D721Med (cell line): Measurements from ENCODE around the gene B4GALT6.

Experiments used
- DNase-seq: peaks from one replicate; pipeline ENCODE4 v3.0.0; 2011; ENCODE audit warnings: low spot score; ENCODE audit not compliant: insufficient read length
- FAIRE-seq: peaks from 2 replicates; lab custom pipeline; 2011; peaks lifted over from hg19 to GRCh38; lab: Jason Lieb, UNC
- TF ChIP-seq, protein P1 (sequence below): IDR thresholded peaks from 2 replicates; pipeline ENCODE4 v1.5.1; 2012; ENCODE audit warnings: mild to moderate bottlenecking, control low read depth; ENCODE audit not compliant: insufficient read depth; ENCODE audit errors: missing control alignments

The B4GALT6 gene

DNA sequence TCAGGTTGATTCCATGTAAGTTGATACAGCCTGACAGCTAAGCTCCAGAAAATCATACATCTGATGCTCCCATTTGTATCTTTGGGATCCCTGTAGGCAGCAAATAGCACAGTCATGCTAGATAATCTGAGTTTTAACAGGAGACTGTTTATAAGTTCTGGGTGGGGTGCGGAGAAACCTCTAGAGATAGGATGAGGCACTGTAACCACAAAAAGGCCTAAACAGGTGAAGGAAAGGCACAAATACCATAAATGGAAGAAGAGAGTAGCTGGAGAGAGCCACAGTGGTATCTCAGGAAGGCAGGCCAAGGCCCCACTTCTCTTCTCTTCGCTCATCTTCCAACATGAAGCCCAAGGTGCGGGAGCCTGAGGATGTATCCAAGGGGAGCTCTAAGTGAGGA is 18.1 kb upstream of the B4GALT6 start:
- TF ChIP-seq, protein P1, sequence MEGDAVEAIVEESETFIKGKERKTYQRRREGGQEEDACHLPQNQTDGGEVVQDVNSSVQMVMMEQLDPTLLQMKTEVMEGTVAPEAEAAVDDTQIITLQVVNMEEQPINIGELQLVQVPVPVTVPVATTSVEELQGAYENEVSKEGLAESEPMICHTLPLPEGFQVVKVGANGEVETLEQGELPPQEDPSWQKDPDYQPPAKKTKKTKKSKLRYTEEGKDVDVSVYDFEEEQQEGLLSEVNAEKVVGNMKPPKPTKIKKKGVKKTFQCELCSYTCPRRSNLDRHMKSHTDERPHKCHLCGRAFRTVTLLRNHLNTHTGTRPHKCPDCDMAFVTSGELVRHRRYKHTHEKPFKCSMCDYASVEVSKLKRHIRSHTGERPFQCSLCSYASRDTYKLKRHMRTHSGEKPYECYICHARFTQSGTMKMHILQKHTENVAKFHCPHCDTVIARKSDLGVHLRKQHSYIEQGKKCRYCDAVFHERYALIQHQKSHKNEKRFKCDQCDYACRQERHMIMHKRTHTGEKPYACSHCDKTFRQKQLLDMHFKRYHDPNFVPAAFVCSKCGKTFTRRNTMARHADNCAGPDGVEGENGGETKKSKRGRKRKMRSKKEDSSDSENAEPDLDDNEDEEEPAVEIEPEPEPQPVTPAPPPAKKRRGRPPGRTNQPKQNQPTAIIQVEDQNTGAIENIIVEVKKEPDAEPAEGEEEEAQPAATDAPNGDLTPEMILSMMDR: no peak
- no peak for FAIRE-seq
- DNase-seq: no peak

DNA sequence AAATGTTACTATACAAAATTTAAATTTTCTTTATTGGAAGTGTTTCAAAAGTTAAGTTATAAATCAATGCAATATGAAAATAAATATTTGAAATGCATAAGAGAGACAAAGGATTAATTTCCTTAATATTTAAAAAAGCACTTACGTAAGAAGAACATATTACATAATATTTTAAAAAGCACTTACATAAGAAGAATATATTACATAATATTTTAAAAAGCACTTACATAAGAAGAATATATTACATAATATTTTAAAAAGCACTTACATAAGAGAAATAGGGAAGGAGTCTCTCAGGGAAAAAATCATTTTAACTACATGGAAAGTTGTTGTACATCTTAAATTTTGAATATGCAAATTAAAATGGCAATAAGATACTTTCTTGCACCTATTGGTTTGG is 17.4 kb upstream of the B4GALT6 start:
- FAIRE-seq: no peak
- DNase-seq: no peak
- TF ChIP-seq, protein P1: no peak

DNA sequence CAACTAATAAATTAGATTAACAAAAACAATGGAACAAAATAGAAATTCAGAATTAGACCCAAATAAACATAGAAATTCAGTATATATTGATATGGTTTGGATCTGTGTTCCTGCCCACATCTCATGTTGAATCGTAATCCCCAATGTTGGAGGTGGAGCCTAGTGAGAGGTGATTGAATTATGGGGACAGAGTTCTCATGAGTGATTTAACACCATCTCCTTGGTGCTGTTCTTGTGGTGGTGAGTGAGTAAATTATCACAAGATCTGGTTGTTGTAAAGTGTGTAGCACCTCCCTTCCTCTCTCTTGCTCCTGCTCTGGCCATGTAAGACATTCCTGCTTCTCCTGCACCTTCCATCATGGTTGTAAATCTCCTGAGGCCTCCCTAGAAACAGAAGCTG is 16.6 kb upstream of the B4GALT6 start:
- FAIRE-seq (no peak), DNase-seq (no peak)
- TF ChIP-seq, protein P1: no peak

DNA sequence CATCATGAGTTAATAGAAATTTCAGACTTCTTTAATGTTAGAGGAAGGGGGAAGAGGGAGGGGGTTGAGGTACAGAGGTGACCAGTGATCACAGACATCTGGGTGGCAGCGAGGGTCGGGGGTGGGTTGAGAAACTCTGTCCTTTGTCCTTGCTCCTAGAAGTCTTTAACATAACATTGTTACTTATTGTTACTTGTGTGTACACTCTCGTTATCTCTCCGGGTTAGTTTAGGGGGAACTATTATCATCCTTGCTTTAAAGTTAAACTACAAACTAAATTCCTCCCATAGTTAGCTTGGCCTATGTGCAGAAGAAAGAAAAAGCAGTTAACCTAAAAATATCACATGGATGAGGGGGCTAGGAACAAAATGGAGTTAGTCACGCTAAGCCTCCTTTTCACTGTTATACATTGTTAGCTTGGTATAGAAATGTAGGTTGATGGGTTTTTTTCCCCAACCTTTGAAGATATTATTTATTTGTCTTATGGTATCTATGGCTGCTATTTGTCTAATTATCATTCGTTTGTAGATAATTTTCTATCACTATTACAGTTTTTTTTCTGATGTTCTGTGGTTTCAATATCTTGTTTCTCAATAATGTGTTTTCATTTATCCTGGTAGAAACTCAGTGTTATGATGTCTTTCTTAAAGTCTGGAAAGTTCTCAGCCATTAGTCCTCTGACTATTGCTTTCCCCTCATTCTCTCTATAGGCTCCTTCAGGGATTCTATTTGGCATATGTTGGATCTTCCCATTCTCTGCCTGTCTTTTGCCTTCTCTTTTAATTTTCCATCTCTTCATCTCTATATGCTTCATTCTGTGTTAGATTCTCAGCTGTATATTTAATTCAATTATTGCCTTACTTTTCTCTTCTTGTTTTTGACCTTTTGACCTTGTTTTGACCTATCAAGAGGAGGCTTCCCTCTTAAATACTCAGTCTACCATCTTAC is 13.2 kb upstream of the B4GALT6 start:
- TF ChIP-seq, protein P1: no peak
- FAIRE-seq (no peak), DNase-seq (no peak)

DNA sequence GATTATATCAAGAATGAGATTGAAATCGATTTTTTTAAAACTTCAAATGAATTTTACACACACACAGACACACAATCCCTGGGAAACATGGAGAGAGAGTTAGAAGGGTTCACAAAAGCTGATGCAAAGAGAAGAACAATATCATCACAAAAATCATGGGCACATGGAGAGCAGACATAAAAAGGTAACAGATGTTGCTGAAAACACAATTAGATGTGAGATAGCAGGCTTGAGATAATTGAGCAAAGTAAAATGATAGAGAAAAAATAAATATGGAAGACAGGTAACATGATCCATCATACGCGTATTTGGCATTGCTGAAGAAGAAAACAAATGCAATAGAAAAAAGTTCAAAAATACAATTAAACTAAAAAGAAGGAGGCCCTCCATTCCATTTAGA is 11.6 kb upstream of the B4GALT6 start:
- TF ChIP-seq, protein P1: no peak
- no peak for DNase-seq
- no peak for FAIRE-seq

DNA sequence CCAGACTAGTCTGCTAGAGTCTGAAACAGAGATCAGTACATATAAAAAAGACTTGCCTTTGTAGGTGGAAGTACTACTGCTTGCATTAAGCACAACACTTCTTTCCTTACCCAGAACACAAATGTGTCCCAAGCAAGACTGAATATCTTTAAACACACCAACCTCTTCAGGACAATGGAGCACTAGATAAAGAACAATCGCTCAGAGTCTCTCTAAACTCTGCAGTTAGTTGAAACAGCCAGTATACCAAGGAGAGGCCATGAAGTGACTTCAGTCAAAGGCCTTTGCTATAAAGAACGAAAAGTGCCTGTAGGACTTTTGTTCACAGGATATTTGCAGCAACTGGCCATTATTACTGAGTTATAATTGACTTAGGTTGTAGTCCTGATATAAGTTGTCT is 9.9 kb upstream of the B4GALT6 start:
- no peak for DNase-seq
- TF ChIP-seq, protein P1: no peak
- no peak for FAIRE-seq

DNA sequence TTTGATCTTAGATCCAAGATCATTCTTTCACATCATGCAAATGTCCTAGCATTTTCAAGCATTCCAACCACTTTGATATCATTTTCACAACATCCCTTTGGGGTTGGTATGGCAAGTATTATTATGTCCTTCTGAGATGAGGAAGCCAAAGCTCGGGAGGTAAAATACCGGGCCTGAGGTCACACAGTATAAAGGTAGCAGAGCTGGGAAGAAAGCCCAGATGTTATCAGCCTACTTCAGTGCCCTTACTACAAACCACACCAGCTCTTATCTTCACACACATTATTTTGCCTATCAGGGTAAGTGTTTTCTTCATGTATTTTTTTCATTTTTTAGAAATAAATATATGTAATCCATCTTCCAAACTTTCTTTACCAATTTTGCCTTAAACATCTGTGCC is 4.2 kb upstream of the B4GALT6 start:
- TF ChIP-seq, protein P1: no peak
- DNase-seq (no peak), FAIRE-seq (no peak)
